GM12875 (cell line): Measurements from ENCODE around the gene SPRED2.

Experiments
- H3K4me3 ChIP-seq: one replicate; pipeline ENCODE4 v1.5.1; 2011; ENCODE audit warnings: low read depth, low read length, control low read depth
- TF ChIP-seq, protein P1 (sequence below): IDR thresholded peaks from 2 replicates; pipeline ENCODE4 v1.5.1; 2011; ENCODE audit warnings: low read depth, mild to moderate bottlenecking, control low read depth, inconsistent platforms, low read length, moderate library complexity, borderline replicate concordance; ENCODE audit not compliant: insufficient read depth

SPRED2 gene

DNA sequence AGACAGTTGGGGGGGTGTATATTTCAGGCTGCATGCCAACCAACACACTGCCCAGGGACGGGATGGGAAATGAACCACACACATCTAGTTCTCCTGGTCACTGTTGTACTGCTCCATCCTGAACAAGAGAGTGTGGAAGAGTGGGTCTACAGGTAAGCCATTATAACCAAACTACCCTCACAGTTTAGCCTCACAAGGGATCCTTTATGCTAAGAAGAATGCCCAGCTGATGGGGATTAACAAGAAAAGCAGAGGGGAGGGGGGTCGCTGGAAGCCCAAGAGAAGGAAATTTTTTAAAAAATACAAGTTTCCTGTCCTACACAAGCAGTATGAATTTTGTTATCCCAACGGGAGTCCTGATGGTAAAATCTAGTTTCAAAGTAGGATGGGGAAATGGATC is 16.1 kb downstream of the SPRED2 start:
- no peak overlapping the region for H3K4me3 ChIP-seq
- TF ChIP-seq, protein P1, sequence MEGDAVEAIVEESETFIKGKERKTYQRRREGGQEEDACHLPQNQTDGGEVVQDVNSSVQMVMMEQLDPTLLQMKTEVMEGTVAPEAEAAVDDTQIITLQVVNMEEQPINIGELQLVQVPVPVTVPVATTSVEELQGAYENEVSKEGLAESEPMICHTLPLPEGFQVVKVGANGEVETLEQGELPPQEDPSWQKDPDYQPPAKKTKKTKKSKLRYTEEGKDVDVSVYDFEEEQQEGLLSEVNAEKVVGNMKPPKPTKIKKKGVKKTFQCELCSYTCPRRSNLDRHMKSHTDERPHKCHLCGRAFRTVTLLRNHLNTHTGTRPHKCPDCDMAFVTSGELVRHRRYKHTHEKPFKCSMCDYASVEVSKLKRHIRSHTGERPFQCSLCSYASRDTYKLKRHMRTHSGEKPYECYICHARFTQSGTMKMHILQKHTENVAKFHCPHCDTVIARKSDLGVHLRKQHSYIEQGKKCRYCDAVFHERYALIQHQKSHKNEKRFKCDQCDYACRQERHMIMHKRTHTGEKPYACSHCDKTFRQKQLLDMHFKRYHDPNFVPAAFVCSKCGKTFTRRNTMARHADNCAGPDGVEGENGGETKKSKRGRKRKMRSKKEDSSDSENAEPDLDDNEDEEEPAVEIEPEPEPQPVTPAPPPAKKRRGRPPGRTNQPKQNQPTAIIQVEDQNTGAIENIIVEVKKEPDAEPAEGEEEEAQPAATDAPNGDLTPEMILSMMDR = no peak

DNA sequence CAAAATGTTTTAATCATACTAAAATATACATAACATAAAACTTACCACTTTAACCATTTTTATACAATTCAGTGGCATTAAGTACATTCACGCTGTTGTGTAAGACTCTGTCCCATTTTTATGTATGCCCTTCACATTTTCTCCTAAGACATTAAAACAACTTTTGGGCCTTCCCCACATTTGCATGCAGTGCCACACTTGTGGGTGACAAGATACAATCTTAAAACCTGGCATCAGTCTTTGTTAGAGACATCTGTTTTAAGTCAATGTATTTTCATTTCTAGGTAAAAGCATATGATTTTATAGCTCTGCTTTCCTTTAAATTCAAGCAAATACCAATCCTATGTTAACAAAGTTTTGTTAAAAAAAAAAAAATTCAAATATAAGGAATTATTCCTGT is 17.3 kb downstream of the SPRED2 start:
- H3K4me3 ChIP-seq = no peak overlapping the region
- TF ChIP-seq, protein P1 = no peak

DNA sequence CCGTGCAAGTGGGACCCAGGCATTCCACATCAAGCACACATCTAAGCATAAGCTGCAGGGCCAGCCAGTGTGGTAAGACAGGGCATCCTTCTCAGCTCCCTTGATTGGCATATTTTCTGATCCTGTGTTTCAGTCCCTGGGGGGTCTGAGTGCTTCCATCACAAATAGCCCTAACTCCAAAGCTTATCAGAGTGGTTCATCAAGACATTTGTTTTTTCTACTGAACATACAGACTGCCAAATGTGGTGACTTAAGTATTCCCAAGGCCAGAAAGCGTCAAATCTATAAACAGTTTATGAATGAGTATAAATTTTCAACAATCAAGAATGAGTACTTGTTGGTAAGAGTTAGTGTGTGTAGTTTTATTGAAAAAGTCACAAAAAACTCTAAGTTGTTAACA is 18.8 kb downstream of the SPRED2 start:
- TF ChIP-seq, protein P1 = no peak
- no peak overlapping the region for H3K4me3 ChIP-seq

DNA sequence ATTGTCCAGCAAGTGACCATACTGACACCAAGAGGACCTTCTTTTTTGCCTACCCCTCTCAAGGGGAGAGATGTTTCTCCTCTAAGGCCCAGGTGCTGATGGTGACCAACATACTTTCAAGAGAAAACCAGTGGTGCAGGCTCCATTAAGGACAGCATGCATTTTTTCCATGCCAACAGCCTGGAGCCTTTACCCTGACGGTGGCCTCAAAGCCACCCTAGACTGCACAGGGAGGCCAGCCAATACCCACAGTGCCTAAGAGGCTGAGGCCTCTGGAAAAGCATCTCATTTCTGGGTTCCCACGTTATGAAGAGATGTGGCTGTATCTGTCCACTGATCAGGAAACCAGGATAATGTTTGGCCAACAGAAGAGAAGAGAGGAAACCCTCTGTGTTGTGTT is 19.3 kb downstream of the SPRED2 start:
- no peak overlapping the region for H3K4me3 ChIP-seq
- TF ChIP-seq, protein P1 = no peak

DNA sequence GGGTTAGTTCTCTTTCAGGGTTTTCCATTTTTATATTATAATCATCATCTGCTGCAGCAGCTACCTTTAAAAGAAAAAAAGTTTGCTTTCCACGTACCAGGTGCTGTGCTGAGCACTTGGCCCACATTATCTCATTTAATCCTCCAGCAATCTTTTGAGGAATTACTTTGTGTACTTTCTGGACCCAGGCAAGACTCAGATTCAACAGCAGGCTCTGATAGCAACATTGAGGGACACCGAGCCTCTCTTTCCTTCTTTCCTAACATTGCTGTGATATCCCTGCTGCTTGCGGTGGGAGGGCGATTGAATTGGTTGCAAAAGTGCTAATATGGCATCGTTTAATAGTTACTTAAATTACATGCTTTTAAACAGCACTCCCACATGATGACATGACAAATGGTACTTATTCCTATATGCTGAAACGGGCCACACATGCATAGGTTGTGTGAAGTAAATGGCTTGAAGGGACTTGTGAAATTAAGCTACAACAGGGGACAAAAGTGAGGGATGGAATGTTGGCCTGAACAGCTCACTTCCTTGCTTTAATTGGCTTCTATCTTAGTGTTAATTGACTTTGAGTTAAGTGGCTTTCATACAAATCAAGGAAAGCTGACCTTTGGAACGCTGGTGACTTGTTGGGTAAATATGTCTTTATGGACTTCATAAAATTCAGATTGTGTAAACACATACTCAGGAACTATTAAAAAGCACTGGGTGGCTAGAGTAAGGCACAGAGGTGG is 21.2 kb downstream of the SPRED2 start:
- TF ChIP-seq, protein P1 = no peak
- no peak overlapping the region for H3K4me3 ChIP-seq

DNA sequence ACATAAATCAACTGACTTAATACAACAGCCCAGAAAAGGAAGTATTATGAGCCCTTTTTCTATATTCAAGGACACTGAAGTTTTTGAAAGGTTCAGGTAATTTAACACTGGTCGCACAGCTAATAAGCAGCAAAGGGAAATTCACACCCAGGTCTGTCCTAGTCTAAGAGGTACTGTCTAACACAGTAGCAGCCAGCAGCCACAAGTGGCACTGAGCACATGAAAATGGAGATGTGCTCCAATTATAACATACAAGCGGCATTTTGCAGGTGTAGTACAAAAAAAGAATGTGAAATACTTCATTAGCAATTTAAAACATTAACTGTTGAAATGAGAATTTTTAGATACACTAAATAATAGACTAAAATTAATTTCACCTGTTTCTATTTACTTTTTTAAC is 23.4 kb downstream of the SPRED2 start:
- TF ChIP-seq, protein P1 = no peak
- no peak overlapping the region for H3K4me3 ChIP-seq

DNA sequence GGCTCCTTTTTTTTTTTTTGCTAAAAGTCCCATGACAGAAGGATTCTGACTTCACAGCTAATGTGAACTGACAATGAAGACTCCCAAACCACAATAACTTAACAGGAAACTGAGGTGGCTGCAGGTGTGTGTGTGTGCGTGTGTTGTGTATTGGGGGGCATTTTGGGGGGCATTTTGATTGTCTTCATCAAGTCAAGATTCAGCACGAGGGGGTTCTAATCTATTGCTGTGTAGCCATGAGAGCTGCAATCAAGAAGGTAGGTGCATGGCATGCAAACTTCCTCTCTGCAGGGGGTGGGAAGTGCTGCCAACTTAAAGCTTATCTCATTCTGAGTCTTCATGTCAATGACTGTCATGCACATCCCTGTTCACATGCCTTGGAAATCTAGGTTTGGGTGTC is 25.2 kb downstream of the SPRED2 start:
- TF ChIP-seq, protein P1 = no peak
- H3K4me3 ChIP-seq = no peak overlapping the region
